CD4-positive, alpha-beta memory T cell (primary cell): ENCODE measurements around the gene SIGLEC10. TPM values are rescaled to one million over a fixed set of nuclear protein-coding genes. Genes with fewer than 3 reads are reported as not detected.
"Not testable (repeated sequence)": the region's sequence is repeated elsewhere in the genome, so short reads cannot be mapped to it uniquely, and the experiment has no call there.

Source experiments
- CTCF ChIA-PET: fragments of 350-600 bp; sonication (Branson Sonifier 250); formaldehyde crosslinking; loops from one replicate; lab custom pipeline; 2021; ENCODE audit warnings: inconsistent platforms; ENCODE audit not compliant: partially characterized antibody; lab: Charles Lee
- POLR2A ChIA-PET: fragments of 350-600 bp; sonication (Branson Sonifier 250); formaldehyde crosslinking; loops from one replicate; lab custom pipeline; 2021; ENCODE audit not compliant: partially characterized antibody; lab: Charles Lee
- DNase-seq, 5 donors: peaks; one replicate each; pipeline versions ENCODE4 v3.0.0 to v3.0.0-alpha.2; 2020 to 2022; ENCODE audit warnings: mixed read lengths in 1 of 5
- H3K27ac ChIP-seq: one replicate; pipeline ENCODE4 v1.7.0; 2013; ENCODE audit warnings: low read depth, low read length
- H3K27me3 ChIP-seq: 2 replicates; pipeline ENCODE4 v1.7.0; 2013; ENCODE audit warnings: mild to moderate bottlenecking, low read length, moderate library complexity; ENCODE audit not compliant: insufficient read depth
- H3K36me3 ChIP-seq: 2 replicates; pipeline ENCODE4 v1.7.0; 2013; ENCODE audit warnings: mild to moderate bottlenecking, low read length, moderate library complexity; ENCODE audit not compliant: insufficient read depth
- H3K4me1 ChIP-seq: 2 replicates; pipeline ENCODE4 v1.7.0; 2013; ENCODE audit warnings: mild to moderate bottlenecking, low read length, moderate library complexity; ENCODE audit not compliant: insufficient read depth
- H3K4me3 ChIP-seq, 2 donors: one replicate each; pipeline ENCODE4 v1.7.0; 2013; ENCODE audit warnings: low read length in 2 of 2, mild to moderate bottlenecking in 1 of 2
- H3K9me3 ChIP-seq, 2 donors: one replicate each; pipeline ENCODE4 v1.7.0; 2013; ENCODE audit warnings: low read length in 2 of 2, control low read depth in 1 of 2; ENCODE audit not compliant: control insufficient read depth in 1 of 2
- H3K27ac Mint-ChIP-seq, 7 donors: one replicate each; pipeline ENCODE4 v1.8.0; 2020 to 2021; ENCODE audit warnings: mixed read lengths in 7 of 7, mild to moderate bottlenecking in 6 of 7, inconsistent platforms in 3 of 7, moderate library complexity in 3 of 7
- H3K27me3 Mint-ChIP-seq, 2 donors: one replicate each; pipeline ENCODE4 v1.8.0; 2020 to 2021; ENCODE audit warnings: mixed read lengths in 2 of 2
- H3K36me3 Mint-ChIP-seq, 2 donors: one replicate each; pipeline ENCODE4 v1.8.0; 2020 to 2021; ENCODE audit warnings: mixed read lengths in 2 of 2, inconsistent platforms in 1 of 2, mild to moderate bottlenecking in 1 of 2
- H3K4me1 Mint-ChIP-seq, 4 donors: one replicate each; pipeline ENCODE4 v1.8.0; 2020 to 2021; ENCODE audit warnings: mixed read lengths in 4 of 4, mild to moderate bottlenecking in 1 of 4
- H3K4me3 Mint-ChIP-seq, 8 donors: one replicate each; pipeline ENCODE4 v1.8.0; 2020 to 2021; ENCODE audit warnings: mixed read lengths in 8 of 8, mild to moderate bottlenecking in 7 of 8, moderate library complexity in 6 of 8, inconsistent platforms in 3 of 8
- H3K9me3 Mint-ChIP-seq, 8 donors: one replicate each; pipeline ENCODE4 v1.8.0; 2020 to 2021; ENCODE audit warnings: mixed read lengths in 8 of 8, mild to moderate bottlenecking in 5 of 8, inconsistent platforms in 3 of 8, moderate library complexity in 1 of 8
- intact Hi-C: fragments of 100-400 bp; cut with micrococcal nuclease; formaldehyde crosslinking; loops from one replicate; pipeline ENCODE4 v1.15.1; 2023
- polyA plus RNA-seq, 2 donors: library from polyadenylated mRNA; unstranded; fragments of 300-500 nt; fragmentation: Illumina TruSeq; gene quantifications; one replicate each; pipeline ENCODE4 v1.2.3, GENCODE V29; 2021
- total RNA-seq, 2 experiments: library from RNA; stranded (reverse); gene quantifications; one replicate each; pipeline ENCODE4 v1.2.3, GENCODE V29; 2021

Gene SIGLEC10
- total and polyA plus RNA-seq, 4 experiments from 2014 or later, result 0.12 to 0.39 TPM; not detected in 2

DNA sequence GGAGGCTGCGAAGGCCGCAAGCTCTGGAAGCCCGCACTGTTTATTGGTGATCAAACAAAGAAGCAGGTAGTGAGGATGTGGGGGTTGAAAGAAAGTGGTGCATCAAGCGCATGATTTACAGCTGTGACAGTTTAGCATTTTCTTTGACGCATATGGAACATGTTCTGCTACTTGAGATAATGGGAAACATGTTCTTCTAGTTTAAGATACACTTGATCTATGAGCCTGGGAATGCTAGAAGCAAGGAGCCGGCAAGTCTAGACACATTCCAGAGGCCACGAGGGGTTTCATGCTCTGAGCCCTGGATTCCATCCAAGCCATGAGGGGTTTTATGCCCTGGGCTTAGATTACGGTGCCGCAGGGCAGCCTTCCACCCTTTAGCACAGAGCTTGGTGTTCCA lies 20.0 kb downstream of the SIGLEC10 start:
- H3K36me3 ChIP-seq, H3K4me3 Mint-ChIP-seq, H3K36me3 Mint-ChIP-seq, H3K27ac ChIP-seq, H3K27me3 Mint-ChIP-seq, H3K9me3 Mint-ChIP-seq, H3K27me3 ChIP-seq, POLR2A ChIA-PET, intact Hi-C loops, H3K9me3 ChIP-seq, H3K4me3 ChIP-seq, DNase-seq: not testable (repeated sequence)
- peaks cover 13% of the 10 kb centered on the region for H3K4me1 ChIP-seq
- CTCF ChIA-PET, result interaction anchor here (0.9 to 2.8 kb wide), 6 partner anchors 10 to 261 kb away, joined by 3 to 10 read pairs (median 6); partner anchors contain the start of genes LIM2 and NKG7
- Mint-ChIP-seq H3K4me1 (peaks cover 8 to 23% (median 16%) of the 10 kb centered on the region in 4 donors), H3K27ac (peak overlapping the region in 1 of 7 donors; percentile 57)

DNA sequence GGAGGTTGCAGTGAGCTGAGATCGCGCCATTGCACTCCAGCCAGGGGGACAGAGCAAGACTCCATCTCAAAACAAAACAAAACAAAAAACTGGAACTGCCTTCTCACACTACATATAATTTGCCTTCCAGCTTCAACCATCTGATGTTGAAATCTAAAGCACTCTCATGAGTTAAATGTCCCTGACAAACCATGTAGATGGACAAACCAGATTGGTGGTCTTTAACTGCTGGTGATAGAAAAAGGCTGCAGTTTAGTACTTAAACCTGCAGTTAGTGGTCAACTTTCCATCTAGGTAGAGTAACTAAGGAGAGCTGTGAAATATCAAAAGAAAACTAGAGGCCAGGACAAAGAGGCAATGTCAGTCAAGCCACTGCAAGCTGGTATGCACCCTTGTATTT lies 21.3 kb downstream of the SIGLEC10 start:
- no peak for DNase-seq
- H3K27me3 Mint-ChIP-seq, result no peaks in the 10 kb centered on the region
- H3K9me3 Mint-ChIP-seq, result no peaks in the 10 kb centered on the region
- no peaks in the 10 kb centered on the region for H3K36me3 Mint-ChIP-seq
- H3K4me3 Mint-ChIP-seq, result peak overlapping the region in 3 of 8 donors; percentile 6 to 20 (median 9)
- intact Hi-C loops, result no loop called here
- Histone ChIP-seq H3K4me3 (no peak overlapping the region), H3K4me1 (peaks cover 13% of the 10 kb centered on the region), H3K27ac (no peak overlapping the region), H3K27me3 (no peaks in the 10 kb centered on the region), H3K36me3 (no peaks in the 10 kb centered on the region), H3K9me3 (no peaks in the 10 kb centered on the region)
- ChIA-PET POLR2A (interaction anchor here (1.0 kb wide), 1 partner anchor 29 kb away, joined by 6 read pairs; no protein-coding TSS in a partner anchor), CTCF (interaction anchor here (1.1 to 2.8 kb wide), 5 partner anchors 25 to 58 kb away, joined by 3 to 7 read pairs (median 4); no protein-coding TSS in a partner anchor)
- H3K4me1 Mint-ChIP-seq, result peaks cover 10 to 28% (median 18%) of the 10 kb centered on the region in 4 donors
- no peak overlapping the region for H3K27ac Mint-ChIP-seq

GRCh38 chr19:51394050-51394836 lies 23.2 kb downstream of the SIGLEC10 start:
- peak; percentile 88 to 92 (median 89) for DNase-seq
- H3K27ac Mint-ChIP-seq, result peak overlapping the region; percentile 88 to 95 (median 94)
- H3K4me3 ChIP-seq, result peak overlapping the region; percentile 55 to 76
- H3K4me1 ChIP-seq, result peaks cover 13% of the 10 kb centered on the region
- H3K36me3 ChIP-seq, result no peaks in the 10 kb centered on the region
- H3K27me3 Mint-ChIP-seq, result no peaks in the 10 kb centered on the region
- H3K27ac ChIP-seq, result peak overlapping the region; percentile 24
- CTCF ChIA-PET, result interaction anchor here (0.9 to 2.8 kb wide), 8 partner anchors 20 to 56 kb away, joined by 3 to 7 read pairs (median 3); partner anchors contain the start of gene NKG7
- H3K4me1 Mint-ChIP-seq, result peaks cover 11 to 30% (median 20%) of the 10 kb centered on the region in 4 donors
- H3K36me3 Mint-ChIP-seq, result no peaks in the 10 kb centered on the region
- no peaks in the 10 kb centered on the region for H3K9me3 ChIP-seq
- intact Hi-C loops, result loop anchor here (1.0 to 2.0 kb wide), 3 partner anchors 27 to 55 kb away; no protein-coding TSS in a partner anchor
- H3K4me3 Mint-ChIP-seq, result peak overlapping the region; percentile 85 to 94 (median 90)
- H3K27me3 ChIP-seq, result no peaks in the 10 kb centered on the region
- H3K9me3 Mint-ChIP-seq, result peaks cover 0 to 1% (median 0%) of the 10 kb centered on the region in 8 donors
- POLR2A ChIA-PET, result interaction anchor here (0.6 to 1.8 kb wide), 5 partner anchors 26 to 262 kb away, joined by 3 to 15 read pairs (median 5); partner anchors contain the start of gene CLDND2

GRCh38 chr19:51392701-51393100 lies 24.7 kb downstream of the SIGLEC10 start:
- Mint-ChIP-seq H3K9me3 (peaks cover 0 to 1% (median 0%) of the 10 kb centered on the region in 8 donors), H3K27ac (peak overlapping the region in 2 of 7 donors; percentile 53 to 68), H3K36me3 (no peaks in the 10 kb centered on the region), H3K27me3 (no peaks in the 10 kb centered on the region), H3K4me3 (peak overlapping the region in 6 of 8 donors; percentile 1 to 67 (median 34)), H3K4me1 (peaks cover 11 to 30% (median 21%) of the 10 kb centered on the region in 4 donors)
- H3K4me3 ChIP-seq, result no peak overlapping the region
- H3K27ac ChIP-seq, result no peak overlapping the region
- intact Hi-C loops, result no loop called here
- DNase-seq, result no peak
- H3K36me3 ChIP-seq, result no peaks in the 10 kb centered on the region
- peaks cover 13% of the 10 kb centered on the region for H3K4me1 ChIP-seq
- ChIA-PET CTCF (interaction anchor here (0.8 to 1.9 kb wide), 3 partner anchors 32 to 123 kb away, joined by 3 to 4 read pairs (median 3); no protein-coding TSS in a partner anchor), POLR2A (interaction anchor here (1.5 kb wide), 1 partner anchor 25 kb away, joined by 4 read pairs; no protein-coding TSS in a partner anchor)
- H3K9me3 ChIP-seq, result no peaks in the 10 kb centered on the region
- H3K27me3 ChIP-seq, result no peaks in the 10 kb centered on the region

- Histone ChIP-seq H3K4me3 (no peak overlapping the region), H3K27me3 (no peaks in the 10 kb centered on the region), H3K9me3 (no peaks in the 10 kb centered on the region), H3K27ac (no peak overlapping the region), H3K4me1 (peaks cover 13% of the 10 kb centered on the region), H3K36me3 (no peaks in the 10 kb centered on the region)
- ChIA-PET POLR2A (interaction anchor here (1.5 kb wide), 1 partner anchor 23 kb away, joined by 4 read pairs; no protein-coding TSS in a partner anchor), CTCF (no interaction called here)
- H3K27me3 Mint-ChIP-seq, result no peaks in the 10 kb centered on the region
- peak overlapping the region in 2 of 7 donors; percentile 41 to 65 for H3K27ac Mint-ChIP-seq
- intact Hi-C loops, result no loop called here
- H3K36me3 Mint-ChIP-seq, result no peaks in the 10 kb centered on the region
- H3K4me3 Mint-ChIP-seq, result peak overlapping the region in 1 of 8 donors; percentile 12
- H3K4me1 Mint-ChIP-seq, result peaks cover 11 to 30% (median 19%) of the 10 kb centered on the region in 4 donors
- DNase-seq, result no peak
- H3K9me3 Mint-ChIP-seq, result peaks cover 0 to 1% (median 0%) of the 10 kb centered on the region in 8 donors
Observed at GRCh38 chr19:51391073-51391611, 26.3 kb downstream of the SIGLEC10 start.

DNA sequence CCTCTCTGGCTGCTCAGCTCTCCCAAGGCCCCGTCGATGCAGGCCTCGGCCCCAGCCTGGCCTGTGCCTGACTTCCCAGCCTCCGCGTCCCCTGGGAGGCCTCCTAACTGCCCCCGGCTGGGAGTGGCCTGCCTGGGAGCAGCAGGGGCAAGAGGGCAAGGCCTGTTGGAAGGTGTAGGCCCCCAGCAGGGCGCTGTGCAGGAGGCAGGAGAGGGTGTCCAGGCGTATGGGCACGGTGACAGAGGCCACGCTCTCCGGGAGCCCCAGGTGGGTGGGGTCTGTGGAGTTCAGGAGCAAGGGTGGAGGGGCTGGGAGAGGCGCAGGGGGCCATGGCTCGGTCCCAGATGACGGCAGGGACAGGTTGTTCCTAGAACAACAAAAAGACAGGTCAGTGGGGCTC lies 28.3 kb downstream of the SIGLEC10 start:
- Mint-ChIP-seq H3K9me3 (peaks cover 0 to 1% (median 0%) of the 10 kb centered on the region in 8 donors), H3K36me3 (no peaks in the 10 kb centered on the region), H3K4me3 (no peak overlapping the region), H3K27me3 (no peaks in the 10 kb centered on the region), H3K27ac (no peak overlapping the region), H3K4me1 (peaks cover 7 to 12% (median 10%) of the 10 kb centered on the region in 4 donors)
- intact Hi-C loops, result no loop called here
- Histone ChIP-seq H3K4me3 (no peak overlapping the region), H3K36me3 (no peaks in the 10 kb centered on the region), H3K27me3 (no peaks in the 10 kb centered on the region), H3K4me1 (peaks cover 6% of the 10 kb centered on the region), H3K27ac (no peak overlapping the region), H3K9me3 (no peaks in the 10 kb centered on the region)
- POLR2A ChIA-PET, result interaction anchor here (0.5 kb wide), 1 partner anchor 161 kb away, joined by 3 read pairs; no protein-coding TSS in a partner anchor
- DNase-seq, result no peak
- CTCF ChIA-PET, result interaction anchor here (1.1 kb wide), 1 partner anchor 18 kb away, joined by 3 read pairs; no protein-coding TSS in a partner anchor
